Karpas-422 (cell line): ENCODE measurements around the gene PEAK3. TPM values are rescaled to one million over a fixed set of nuclear protein-coding genes. Genes with fewer than 3 reads are reported as not detected.
A peak's percentile ranks its signal among the peaks of the same experiment; 100 is the strongest.

Experiments
- DNase-seq: peaks from one replicate; pipeline ENCODE4 v3.0.0-alpha.2; 2015
- H2AFZ ChIP-seq: fragments of 200-600 bp; sonication (generic); 2 replicates; pipeline ENCODE4 v1.6.1; 2014; ENCODE audit warnings: antibody characterized with exemption, low read length, mixed read lengths
- H3K27ac ChIP-seq: fragments of 200-600 bp; sonication (generic); 2 replicates; pipeline ENCODE4 v1.5.1; 2014; ENCODE audit warnings: mild to moderate bottlenecking, low read length, moderate library complexity
- H3K27me3 ChIP-seq: fragments of 200-600 bp; sonication (generic); 2 replicates; pipeline ENCODE4 v1.6.1; 2014; ENCODE audit warnings: low read length, mixed read lengths
- H3K36me3 ChIP-seq: fragments of 200-600 bp; sonication (generic); 2 replicates; pipeline ENCODE4 v1.6.1; 2014; ENCODE audit warnings: low read length, mixed read lengths; ENCODE audit not compliant: insufficient read depth
- H3K4me1 ChIP-seq: fragments of 200-600 bp; sonication (generic); 2 replicates; pipeline ENCODE4 v1.6.1; 2014; ENCODE audit warnings: mild to moderate bottlenecking, low read length, mixed read lengths
- H3K4me2 ChIP-seq: fragments of 200-600 bp; sonication (generic); 2 replicates; pipeline ENCODE4 v1.6.1; 2014; ENCODE audit warnings: low read length, low read depth, mild to moderate bottlenecking; ENCODE audit not compliant: poor library complexity, severe bottlenecking
- H3K4me3 ChIP-seq: fragments of 200-600 bp; sonication (generic); 2 replicates; pipeline ENCODE4 v1.5.1; 2014; ENCODE audit warnings: mild to moderate bottlenecking, antibody characterized with exemption, low read length, mixed read lengths
- H3K79me2 ChIP-seq: fragments of 200-600 bp; sonication (generic); 2 replicates; pipeline ENCODE4 v1.6.1; 2014; ENCODE audit warnings: mild to moderate bottlenecking, low read length, mixed read lengths
- H3K9ac ChIP-seq: fragments of 200-600 bp; sonication (generic); 2 replicates; pipeline ENCODE4 v1.6.0; 2014; ENCODE audit warnings: low read length
- H3K9me2 ChIP-seq: fragments of 200-600 bp; sonication (generic), shearing (Covaris generic); replicated peaks from 2 replicates; pipeline ENCODE4 v1.6.0; 2014; ENCODE audit warnings: mild to moderate bottlenecking, low read length, moderate library complexity; ENCODE audit not compliant: insufficient read depth
- H3K9me3 ChIP-seq: fragments of 300-700, 200-600 bp; sonication (generic); 2 replicates; pipeline ENCODE4 v1.6.1; 2014; ENCODE audit warnings: low read length, mixed read lengths
- H4K20me1 ChIP-seq: fragments of 200-600 bp; sonication (generic); 2 replicates; pipeline ENCODE4 v1.6.1; 2014; ENCODE audit warnings: mild to moderate bottlenecking, antibody characterized with exemption, low read length, low read depth; ENCODE audit not compliant: insufficient read depth
- total RNA-seq: library from RNA; depleted of rRNA; stranded (reverse); fragments of >200 nt; shearing (Covaris generic); gene quantifications from 2 replicates; pipeline ENCODE4 v1.2.3, GENCODE V29; 2014; ENCODE audit warnings: low replicate concordance

The PEAK3 gene
- total RNA-seq, 1 experiment from 2014 or later: not detected

GRCh38 chr19:2273356-2274184, 8.4 kb downstream of the PEAK3 start:
- Histone ChIP-seq H3K4me2 (peak overlapping the region; percentile 74), H3K9me2 (no peaks in the 10 kb centered on the region), H3K4me3 (peak overlapping the region; percentile 100), H3K36me3 (peaks cover 24% of the 10 kb centered on the region), H2AFZ (no peak overlapping the region), H3K27me3 (no peaks in the 10 kb centered on the region), H3K27ac (peak overlapping the region; percentile 94), H3K79me2 (peaks cover 30% of the 10 kb centered on the region), H3K4me1 (peaks cover 34% of the 10 kb centered on the region), H3K9ac (peak overlapping the region; percentile 100), H4K20me1 (peaks cover 49% of the 10 kb centered on the region), H3K9me3 (no peaks in the 10 kb centered on the region)
- DNase-seq: peak; percentile 97

GRCh38 chr19:2271234-2272103, 10.5 kb downstream of the PEAK3 start:
- no peaks in the 10 kb centered on the region for H3K27me3 ChIP-seq
- H3K9ac ChIP-seq: peak overlapping the region; percentile 100
- peak overlapping the region; percentile 100 for H3K4me3 ChIP-seq
- peaks cover 43% of the 10 kb centered on the region for H3K4me1 ChIP-seq
- no peaks in the 10 kb centered on the region for H3K9me2 ChIP-seq
- H3K27ac ChIP-seq: peak overlapping the region; percentile 94
- peaks cover 24% of the 10 kb centered on the region for H3K36me3 ChIP-seq
- peaks cover 46% of the 10 kb centered on the region for H4K20me1 ChIP-seq
- no peak overlapping the region for H2AFZ ChIP-seq
- H3K9me3 ChIP-seq: no peaks in the 10 kb centered on the region
- peak overlapping the region; percentile 74 for H3K4me2 ChIP-seq
- DNase-seq: peak; percentile 46
- H3K79me2 ChIP-seq: peaks cover 30% of the 10 kb centered on the region

GRCh38 chr19:2270423-2271233, 11.3 kb downstream of the PEAK3 start:
- Histone ChIP-seq H3K27ac (peak overlapping the region; percentile 94), H3K4me1 (peaks cover 47% of the 10 kb centered on the region), H2AFZ (no peak overlapping the region), H3K4me3 (peak overlapping the region; percentile 100), H3K9ac (peak overlapping the region; percentile 100), H3K27me3 (no peaks in the 10 kb centered on the region), H3K9me3 (no peaks in the 10 kb centered on the region), H3K4me2 (peak overlapping the region; percentile 74), H4K20me1 (peaks cover 46% of the 10 kb centered on the region), H3K36me3 (peaks cover 24% of the 10 kb centered on the region), H3K79me2 (peaks cover 30% of the 10 kb centered on the region), H3K9me2 (no peaks in the 10 kb centered on the region)
- peak; percentile 92 for DNase-seq

- Histone ChIP-seq H2AFZ (no peak overlapping the region), H3K9ac (peak overlapping the region; percentile 100), H3K9me2 (no peaks in the 10 kb centered on the region), H3K4me2 (peak overlapping the region; percentile 74), H3K4me3 (peak overlapping the region; percentile 100), H3K27me3 (no peaks in the 10 kb centered on the region), H3K4me1 (peaks cover 47% of the 10 kb centered on the region), H3K36me3 (peaks cover 24% of the 10 kb centered on the region), H4K20me1 (peaks cover 42% of the 10 kb centered on the region), H3K79me2 (peaks cover 30% of the 10 kb centered on the region), H3K9me3 (no peaks in the 10 kb centered on the region), H3K27ac (peak overlapping the region; percentile 94)
- DNase-seq: peak; percentile 68
Measured at GRCh38 chr19:2270157-2270422, 11.9 kb downstream of the PEAK3 start.

- Histone ChIP-seq H2AFZ (no peak overlapping the region), H3K36me3 (peaks cover 24% of the 10 kb centered on the region), H3K9me3 (no peaks in the 10 kb centered on the region), H3K79me2 (peaks cover 30% of the 10 kb centered on the region), H3K27ac (peak overlapping the region; percentile 94), H3K27me3 (no peaks in the 10 kb centered on the region), H3K4me1 (peaks cover 48% of the 10 kb centered on the region), H3K4me3 (peak overlapping the region; percentile 100), H3K9ac (peak overlapping the region; percentile 100), H3K9me2 (no peaks in the 10 kb centered on the region), H3K4me2 (peak overlapping the region; percentile 74), H4K20me1 (peaks cover 38% of the 10 kb centered on the region)
- DNase-seq: peak; percentile 99
Measured at GRCh38 chr19:2269244-2270156, 12.5 kb downstream of the PEAK3 start.

- Histone ChIP-seq H3K9me3 (no peaks in the 10 kb centered on the region), H3K27me3 (no peaks in the 10 kb centered on the region), H3K4me1 (peaks cover 48% of the 10 kb centered on the region), H4K20me1 (peaks cover 32% of the 10 kb centered on the region), H3K4me2 (peak overlapping the region; percentile 72), H3K36me3 (peaks cover 18% of the 10 kb centered on the region), H2AFZ (no peak overlapping the region), H3K4me3 (peak overlapping the region; percentile 100), H3K9ac (peak overlapping the region; percentile 74), H3K79me2 (peaks cover 28% of the 10 kb centered on the region), H3K9me2 (no peaks in the 10 kb centered on the region), H3K27ac (peak overlapping the region; percentile 36)
- DNase-seq: no peak
Measured at GRCh38 chr19:2268861-2269243, 13.1 kb downstream of the PEAK3 start.

- Histone ChIP-seq H3K36me3 (peaks cover 18% of the 10 kb centered on the region), H3K4me2 (peak overlapping the region; percentile 72), H2AFZ (no peak overlapping the region), H3K9me3 (no peaks in the 10 kb centered on the region), H3K79me2 (peaks cover 28% of the 10 kb centered on the region), H3K9me2 (no peaks in the 10 kb centered on the region), H3K4me1 (peaks cover 47% of the 10 kb centered on the region), H3K9ac (peak overlapping the region; percentile 74), H3K4me3 (peak overlapping the region; percentile 100), H3K27me3 (no peaks in the 10 kb centered on the region), H3K27ac (peak overlapping the region; percentile 36), H4K20me1 (peaks cover 31% of the 10 kb centered on the region)
- no peak for DNase-seq
Measured at GRCh38 chr19:2268480-2268830, 13.5 kb downstream of the PEAK3 start.
